Measurements from ENCODE around the gene ELMO1.

DNA sequence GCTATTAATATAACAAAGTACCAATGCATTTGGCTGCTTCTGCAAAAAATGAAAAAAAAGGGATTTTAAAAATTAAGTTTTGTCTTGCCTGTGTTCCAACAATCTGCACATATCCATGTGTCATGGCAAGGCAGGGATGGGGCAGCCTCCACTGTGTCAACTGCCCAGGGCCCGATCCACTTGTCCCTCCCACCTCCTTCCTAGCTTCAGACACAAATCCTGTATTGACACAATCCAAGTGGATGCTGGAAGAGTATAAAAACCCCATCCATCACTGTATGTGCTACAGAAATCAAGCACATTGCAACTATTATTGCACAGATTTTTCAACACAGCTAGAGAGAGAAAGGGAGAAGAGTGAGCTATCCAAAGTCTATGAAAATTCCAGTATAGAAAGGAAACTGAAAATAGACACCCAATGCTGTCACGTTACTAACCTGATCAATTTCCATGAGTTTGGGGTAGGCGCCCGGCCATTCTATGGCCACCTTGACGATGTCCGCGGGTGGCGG, 106.4 kb downstream of the ELMO1 start:
- TF ChIP-seq EZH2 (IDR thresholded peaks at IDR 0.05; ENCODE audit: borderline replicate concordance, low read depth, low read length, poor library complexity, severe bottlenecking) = no peak
- TF ChIP-seq, protein P1, sequence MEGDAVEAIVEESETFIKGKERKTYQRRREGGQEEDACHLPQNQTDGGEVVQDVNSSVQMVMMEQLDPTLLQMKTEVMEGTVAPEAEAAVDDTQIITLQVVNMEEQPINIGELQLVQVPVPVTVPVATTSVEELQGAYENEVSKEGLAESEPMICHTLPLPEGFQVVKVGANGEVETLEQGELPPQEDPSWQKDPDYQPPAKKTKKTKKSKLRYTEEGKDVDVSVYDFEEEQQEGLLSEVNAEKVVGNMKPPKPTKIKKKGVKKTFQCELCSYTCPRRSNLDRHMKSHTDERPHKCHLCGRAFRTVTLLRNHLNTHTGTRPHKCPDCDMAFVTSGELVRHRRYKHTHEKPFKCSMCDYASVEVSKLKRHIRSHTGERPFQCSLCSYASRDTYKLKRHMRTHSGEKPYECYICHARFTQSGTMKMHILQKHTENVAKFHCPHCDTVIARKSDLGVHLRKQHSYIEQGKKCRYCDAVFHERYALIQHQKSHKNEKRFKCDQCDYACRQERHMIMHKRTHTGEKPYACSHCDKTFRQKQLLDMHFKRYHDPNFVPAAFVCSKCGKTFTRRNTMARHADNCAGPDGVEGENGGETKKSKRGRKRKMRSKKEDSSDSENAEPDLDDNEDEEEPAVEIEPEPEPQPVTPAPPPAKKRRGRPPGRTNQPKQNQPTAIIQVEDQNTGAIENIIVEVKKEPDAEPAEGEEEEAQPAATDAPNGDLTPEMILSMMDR (conservative IDR thresholded peaks at IDR 0.05; ENCODE audit: low read depth, low read length) = no peak

Measured in A673 (cell line).